Breast epithelium (tissue), 3 donors: ENCODE measurements around the gene TNFRSF25.

Experiments
- POLR2A ChIP-seq: fragments of 450-650 bp; IDR thresholded peaks from one replicate; pipeline ENCODE4 v1.6.1; 2016; ENCODE audit warnings: antibody characterized with exemption, mild to moderate bottlenecking, moderate library complexity
- TF ChIP-seq, protein P1 (sequence below), 3 donors: fragments of 450-650 bp; IDR thresholded peaks; one replicate each; pipeline ENCODE4 v1.5.1; 2016 to 2017; ENCODE audit warnings: antibody characterized with exemption in 3 of 3, mild to moderate bottlenecking in 3 of 3, moderate library complexity in 3 of 3

DNA sequence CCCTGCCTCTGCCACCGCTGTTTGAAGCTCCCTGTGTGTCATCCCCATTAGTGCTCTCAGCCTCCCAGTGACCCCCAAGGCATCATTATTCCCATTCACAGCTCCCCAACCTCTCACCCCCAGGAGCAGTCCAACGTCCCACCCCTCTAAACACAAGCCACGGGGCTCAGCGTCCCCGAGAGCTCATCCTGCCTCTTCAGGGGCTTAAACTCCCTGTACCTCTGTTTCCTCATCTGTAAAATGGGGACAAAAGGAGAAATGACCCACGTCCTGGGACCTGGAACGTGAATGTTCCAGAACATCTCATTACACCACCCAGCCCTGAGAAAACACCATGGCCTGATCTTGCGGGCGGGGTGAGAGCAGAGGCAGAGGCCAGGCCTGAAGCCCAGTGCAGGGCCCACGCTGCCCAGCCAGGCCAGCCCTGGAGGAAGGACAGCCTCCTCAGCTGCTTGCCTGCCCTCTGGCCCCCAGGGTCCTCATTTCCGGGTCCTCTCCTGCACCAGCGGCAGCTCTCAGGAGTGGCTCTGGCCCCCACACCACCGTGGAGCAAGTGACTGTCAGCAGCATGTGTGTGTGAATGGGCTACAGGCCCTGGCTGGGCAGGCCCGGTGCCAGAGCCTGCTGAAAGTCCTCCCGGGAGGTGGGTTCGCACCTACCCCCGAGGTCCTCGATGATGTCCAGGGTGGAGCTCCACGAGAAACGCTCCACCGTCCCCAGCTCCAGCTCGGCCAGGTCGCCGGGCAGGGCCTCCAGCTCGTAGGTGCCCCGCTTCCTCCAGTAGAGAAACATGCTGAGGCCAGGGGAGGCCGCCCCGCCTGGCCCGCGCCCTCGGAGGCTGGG lies 39.6 kb upstream of the TNFRSF25 start:
- TF ChIP-seq, protein P1, sequence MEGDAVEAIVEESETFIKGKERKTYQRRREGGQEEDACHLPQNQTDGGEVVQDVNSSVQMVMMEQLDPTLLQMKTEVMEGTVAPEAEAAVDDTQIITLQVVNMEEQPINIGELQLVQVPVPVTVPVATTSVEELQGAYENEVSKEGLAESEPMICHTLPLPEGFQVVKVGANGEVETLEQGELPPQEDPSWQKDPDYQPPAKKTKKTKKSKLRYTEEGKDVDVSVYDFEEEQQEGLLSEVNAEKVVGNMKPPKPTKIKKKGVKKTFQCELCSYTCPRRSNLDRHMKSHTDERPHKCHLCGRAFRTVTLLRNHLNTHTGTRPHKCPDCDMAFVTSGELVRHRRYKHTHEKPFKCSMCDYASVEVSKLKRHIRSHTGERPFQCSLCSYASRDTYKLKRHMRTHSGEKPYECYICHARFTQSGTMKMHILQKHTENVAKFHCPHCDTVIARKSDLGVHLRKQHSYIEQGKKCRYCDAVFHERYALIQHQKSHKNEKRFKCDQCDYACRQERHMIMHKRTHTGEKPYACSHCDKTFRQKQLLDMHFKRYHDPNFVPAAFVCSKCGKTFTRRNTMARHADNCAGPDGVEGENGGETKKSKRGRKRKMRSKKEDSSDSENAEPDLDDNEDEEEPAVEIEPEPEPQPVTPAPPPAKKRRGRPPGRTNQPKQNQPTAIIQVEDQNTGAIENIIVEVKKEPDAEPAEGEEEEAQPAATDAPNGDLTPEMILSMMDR (IDR thresholded peaks at IDR 0.05): no peak
- no peak for TF ChIP-seq POLR2A
